SK-N-SH (cell line): ENCODE measurements around the gene DNMBP.

ENCODE experiments used
- CTCF ChIP-seq: fragments of 200-600 bp; sonication (generic); IDR thresholded peaks from 2 replicates; pipeline ENCODE4 v1.6.1; 2017; ENCODE audit warnings: antibody characterized with exemption, mild to moderate bottlenecking, moderate library complexity
- EZH2phosphoT487 ChIP-seq: fragments of 200-600 bp; sonication (generic); IDR thresholded peaks from 2 replicates; pipeline ENCODE4 v1.6.1; 2017; ENCODE audit warnings: low read depth, mixed run types, mild to moderate bottlenecking, antibody characterized with exemption, moderate library complexity, borderline replicate concordance
- FOXM1 ChIP-seq: IDR thresholded peaks from 2 replicates; pipeline ENCODE4 v1.4.0; 2012; ENCODE audit warnings: low read depth, mild to moderate bottlenecking
- GABPA ChIP-seq: IDR thresholded peaks from 2 replicates; pipeline ENCODE4 v1.4.0; 2012; ENCODE audit warnings: low read depth, mild to moderate bottlenecking
- JUND ChIP-seq: IDR thresholded peaks from 2 replicates; pipeline ENCODE4 v1.4.0; 2012
- MXI1 ChIP-seq: IDR thresholded peaks from 2 replicates; pipeline ENCODE4 v1.6.1; 2012; ENCODE audit warnings: mild to moderate bottlenecking, low read depth, low read length, improper control_type of control experiment
- POLR2AphosphoS5 ChIP-seq: IDR thresholded peaks from 2 replicates; pipeline ENCODE4 v1.6.1; 2012; ENCODE audit warnings: low read depth, low read length
- REST ChIP-seq: IDR thresholded peaks from 2 replicates; pipeline ENCODE4 v1.6.1; 2012; ENCODE audit warnings: mild to moderate bottlenecking, low read depth, low read length, moderate library complexity
- SMC3 ChIP-seq: IDR thresholded peaks from 2 replicates; pipeline ENCODE4 v1.6.1; 2012; ENCODE audit warnings: low read depth, low read length, improper control_type of control experiment
- TAF1 ChIP-seq: IDR thresholded peaks from 2 replicates; pipeline ENCODE4 v1.6.1; 2012; ENCODE audit warnings: low read depth, mild to moderate bottlenecking, low read length, moderate library complexity, borderline replicate concordance
- TCF12 ChIP-seq: IDR thresholded peaks from 2 replicates; pipeline ENCODE4 v1.4.0; 2012
- USF2 ChIP-seq: fragments of 150-350 bp; IDR thresholded peaks from 2 replicates; pipeline ENCODE4 v1.6.1; 2017; ENCODE audit warnings: antibody characterized with exemption, low read length, low read depth, borderline replicate concordance
- YY1 ChIP-seq: IDR thresholded peaks from 2 replicates; pipeline ENCODE4 v1.4.0; 2012; ENCODE audit warnings: low read depth, mild to moderate bottlenecking

- TF ChIP-seq JUND: no peak
- TF ChIP-seq MXI1: no peak
- no peak for TF ChIP-seq FOXM1
- TF ChIP-seq USF2: no peak
- no peak for TF ChIP-seq GABPA
- TF ChIP-seq TAF1: no peak
- no peak for TF ChIP-seq REST
- TF ChIP-seq CTCF: no peak
- TF ChIP-seq YY1: no peak
- no peak for TF ChIP-seq POLR2AphosphoS5
- TF ChIP-seq SMC3: no peak
- TF ChIP-seq TCF12: no peak
- no peak for TF ChIP-seq EZH2phosphoT487
Measured at GRCh38 chr10:99941942-99942820, 67.6 kb downstream of the DNMBP start.
